Measurements from ENCODE around the gene CLMN. TPM values are rescaled to one million over a fixed set of nuclear protein-coding genes. Genes with fewer than 3 reads are reported as not detected.
"Not testable (repeated sequence)": the region's sequence is repeated elsewhere in the genome, so short reads cannot be mapped to it uniquely, and the experiment has no call there.

Gene CLMN
- total RNA-seq, 1 donor from 2014 or later, result 26.8 TPM

DNA sequence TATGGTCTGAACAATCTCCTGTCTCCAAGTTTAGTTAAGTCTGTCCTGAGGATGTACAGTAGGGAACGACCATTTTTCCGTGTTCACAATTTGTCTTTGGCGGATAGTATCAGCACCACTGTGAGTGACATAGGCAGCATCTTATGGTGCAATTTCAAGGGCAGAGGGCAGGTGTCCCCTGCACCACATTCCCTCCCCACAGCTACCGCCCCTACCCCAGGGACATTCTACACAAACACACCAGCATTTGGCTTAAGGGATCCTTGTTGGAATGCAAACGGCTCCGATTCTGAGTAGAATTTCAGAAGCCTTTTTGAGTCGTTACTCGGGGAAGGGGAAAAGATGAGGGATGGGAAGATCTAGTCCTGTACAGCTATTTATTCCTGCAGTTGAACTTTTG lies 137.3 kb downstream of the CLMN start:
- Histone ChIP-seq H3K27me3 (ENCODE audit: low read depth) (no peaks in the 10 kb centered on the region), H3K4me3 (no peak overlapping the region), H3K27ac (no peak overlapping the region), H3K4me1 (peaks cover 48% of the 10 kb centered on the region), H3K9me3 (no peaks in the 10 kb centered on the region), H3K36me3 (no peaks in the 10 kb centered on the region)
- intact Hi-C loops (cut with DNase I), result no loop called here
- TF ChIP-seq, protein P1, sequence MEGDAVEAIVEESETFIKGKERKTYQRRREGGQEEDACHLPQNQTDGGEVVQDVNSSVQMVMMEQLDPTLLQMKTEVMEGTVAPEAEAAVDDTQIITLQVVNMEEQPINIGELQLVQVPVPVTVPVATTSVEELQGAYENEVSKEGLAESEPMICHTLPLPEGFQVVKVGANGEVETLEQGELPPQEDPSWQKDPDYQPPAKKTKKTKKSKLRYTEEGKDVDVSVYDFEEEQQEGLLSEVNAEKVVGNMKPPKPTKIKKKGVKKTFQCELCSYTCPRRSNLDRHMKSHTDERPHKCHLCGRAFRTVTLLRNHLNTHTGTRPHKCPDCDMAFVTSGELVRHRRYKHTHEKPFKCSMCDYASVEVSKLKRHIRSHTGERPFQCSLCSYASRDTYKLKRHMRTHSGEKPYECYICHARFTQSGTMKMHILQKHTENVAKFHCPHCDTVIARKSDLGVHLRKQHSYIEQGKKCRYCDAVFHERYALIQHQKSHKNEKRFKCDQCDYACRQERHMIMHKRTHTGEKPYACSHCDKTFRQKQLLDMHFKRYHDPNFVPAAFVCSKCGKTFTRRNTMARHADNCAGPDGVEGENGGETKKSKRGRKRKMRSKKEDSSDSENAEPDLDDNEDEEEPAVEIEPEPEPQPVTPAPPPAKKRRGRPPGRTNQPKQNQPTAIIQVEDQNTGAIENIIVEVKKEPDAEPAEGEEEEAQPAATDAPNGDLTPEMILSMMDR (IDR thresholded peaks at IDR 0.05), result no peak
- no peak for ATAC-seq
- no peak for DNase-seq

DNA sequence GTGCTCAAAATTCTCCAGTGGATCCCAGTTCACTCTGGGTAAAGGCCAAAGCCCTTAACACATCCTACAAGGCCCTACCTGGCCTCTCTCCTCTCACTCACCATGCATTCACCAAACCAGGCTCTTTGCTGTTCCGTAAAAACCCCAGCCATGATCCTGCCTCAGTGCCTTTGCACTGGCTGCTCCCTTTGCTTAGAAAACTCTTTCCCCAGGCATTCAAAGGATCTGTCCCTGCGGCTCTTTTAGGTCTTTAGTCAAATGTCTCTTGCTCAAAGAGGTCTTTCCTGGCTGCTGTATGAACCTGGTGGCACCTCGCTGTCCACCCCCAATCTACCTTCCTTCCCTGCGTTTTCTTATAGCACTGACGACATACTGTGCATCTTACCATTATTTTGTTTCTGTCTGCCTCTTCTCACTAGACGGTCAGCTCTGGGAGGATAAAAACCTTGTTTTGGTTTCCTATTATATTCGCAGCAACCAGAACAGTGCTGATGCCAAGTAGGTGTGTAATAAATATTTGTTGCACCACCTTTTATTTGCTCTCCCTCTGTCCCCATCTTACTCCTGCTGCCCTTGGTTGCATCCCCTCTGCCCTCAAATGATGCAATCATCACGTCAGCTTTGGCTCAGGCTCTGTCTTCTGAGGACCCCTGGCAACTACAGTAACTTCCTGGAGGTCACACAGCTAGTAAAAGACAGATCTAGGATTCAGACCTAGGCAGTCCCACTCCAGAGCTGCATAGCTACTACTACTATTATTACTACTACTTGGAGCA lies 138.6 kb downstream of the CLMN start:
- no peaks in the 10 kb centered on the region for H3K27me3 ChIP-seq (ENCODE audit: low read depth)
- no peaks in the 10 kb centered on the region for H3K36me3 ChIP-seq
- no peak overlapping the region for H3K4me3 ChIP-seq
- no peaks in the 10 kb centered on the region for H3K9me3 ChIP-seq
- no peak overlapping the region for H3K27ac ChIP-seq
- intact Hi-C loops (cut with DNase I), result no loop called here
- ATAC-seq, result no peak
- TF ChIP-seq, protein P1 (IDR thresholded peaks at IDR 0.05), result no peak
- no peak for DNase-seq
- peaks cover 36% of the 10 kb centered on the region for H3K4me1 ChIP-seq

DNA sequence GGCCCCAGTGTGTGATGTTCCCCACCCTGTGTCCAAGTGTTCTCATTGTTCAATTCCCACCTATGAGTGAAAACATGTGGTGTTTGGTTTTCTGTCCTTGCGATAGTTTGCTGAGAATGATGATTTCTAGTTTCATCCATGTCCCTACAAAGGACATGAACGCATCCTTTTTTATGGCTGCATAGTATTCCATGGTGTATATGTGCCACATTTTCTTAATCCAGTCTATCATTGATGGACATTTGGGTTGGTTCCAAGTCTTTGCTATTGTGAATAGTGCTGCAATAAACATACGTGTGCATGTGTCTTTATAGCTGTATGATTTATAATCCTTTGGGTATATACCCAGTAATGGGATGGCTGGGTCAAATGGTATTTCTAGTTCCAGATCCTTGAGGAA lies 144.0 kb downstream of the CLMN start:
- H3K9me3 ChIP-seq; DNase-seq; H3K36me3 ChIP-seq; H3K4me3 ChIP-seq; H3K4me1 ChIP-seq; intact Hi-C loops (cut with DNase I); H3K27ac ChIP-seq; H3K27me3 ChIP-seq (ENCODE audit: low read depth); ATAC-seq: not testable (repeated sequence)

DNA sequence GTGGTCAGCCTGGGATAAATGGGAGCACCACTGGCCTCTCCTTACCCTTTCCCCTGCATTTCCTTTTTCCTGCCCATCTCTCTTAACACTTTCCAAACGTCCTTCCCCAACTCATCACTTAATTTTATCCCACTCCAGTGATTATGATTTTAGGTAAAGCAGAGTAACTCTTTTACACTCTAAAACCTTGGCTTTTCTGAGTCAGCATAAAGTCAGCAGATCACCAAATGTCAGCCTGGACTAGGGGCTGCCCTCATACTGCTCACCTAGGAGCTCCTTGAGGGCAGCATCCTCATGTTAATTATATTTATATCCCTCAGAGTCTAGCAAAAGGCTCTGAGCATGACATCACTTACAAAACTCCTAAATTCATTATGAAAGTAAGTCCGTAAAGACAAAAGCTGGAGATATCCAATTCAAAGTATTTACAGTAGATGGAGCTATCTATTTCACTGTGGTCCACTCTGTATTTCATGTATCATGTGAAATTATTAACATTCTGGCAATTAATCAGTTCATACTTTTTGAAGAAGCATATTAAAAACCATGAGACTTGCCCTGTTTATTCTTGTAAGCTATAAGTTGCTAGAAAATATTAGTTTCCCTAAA lies 145.4 kb downstream of the CLMN start:
- no peaks in the 10 kb centered on the region for H3K4me1 ChIP-seq
- intact Hi-C loops (cut with DNase I), result no loop called here
- no peak for ATAC-seq

DNA sequence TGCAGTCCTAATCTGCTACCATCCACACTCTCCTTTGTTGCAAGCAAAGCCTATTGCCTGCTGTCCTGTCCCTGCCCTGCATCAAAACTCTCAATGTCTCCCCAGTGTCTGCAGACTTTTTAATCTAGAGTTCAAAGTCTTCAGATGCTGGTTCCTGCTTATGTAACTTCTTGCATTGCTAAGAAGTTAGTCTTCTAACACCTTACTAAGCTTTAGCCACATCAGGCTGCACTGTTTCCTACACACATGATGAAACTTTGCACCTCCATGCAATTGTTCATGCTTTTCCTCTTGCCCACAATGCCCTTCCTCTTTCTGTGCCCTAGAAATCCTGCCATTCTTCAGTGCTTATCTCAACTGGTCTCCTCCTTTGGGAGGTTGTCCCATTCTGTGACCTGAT lies 146.2 kb downstream of the CLMN start:
- DNase-seq (no peak), ATAC-seq (no peak)
- H3K9me3 ChIP-seq, result no peaks in the 10 kb centered on the region
- no peak overlapping the region for H3K4me3 ChIP-seq
- intact Hi-C loops (cut with DNase I), result no loop called here
- no peaks in the 10 kb centered on the region for H3K4me1 ChIP-seq
- H3K27ac ChIP-seq, result no peak overlapping the region
- no peaks in the 10 kb centered on the region for H3K27me3 ChIP-seq (ENCODE audit: low read depth)
- TF ChIP-seq, protein P1 (IDR thresholded peaks at IDR 0.05), result no peak
- H3K36me3 ChIP-seq, result no peaks in the 10 kb centered on the region

More for the DNA sequence above, 145.4 kb downstream of the CLMN start:
- Histone ChIP-seq H3K27ac (no peak overlapping the region), H3K27me3 (ENCODE audit: low read depth) (no peaks in the 10 kb centered on the region), H3K36me3 (no peaks in the 10 kb centered on the region), H3K4me3 (no peak overlapping the region), H3K9me3 (no peaks in the 10 kb centered on the region)
- DNase-seq, result no peak
- TF ChIP-seq, protein P1 (IDR thresholded peaks at IDR 0.05), result peak; percentile 20

DNA sequence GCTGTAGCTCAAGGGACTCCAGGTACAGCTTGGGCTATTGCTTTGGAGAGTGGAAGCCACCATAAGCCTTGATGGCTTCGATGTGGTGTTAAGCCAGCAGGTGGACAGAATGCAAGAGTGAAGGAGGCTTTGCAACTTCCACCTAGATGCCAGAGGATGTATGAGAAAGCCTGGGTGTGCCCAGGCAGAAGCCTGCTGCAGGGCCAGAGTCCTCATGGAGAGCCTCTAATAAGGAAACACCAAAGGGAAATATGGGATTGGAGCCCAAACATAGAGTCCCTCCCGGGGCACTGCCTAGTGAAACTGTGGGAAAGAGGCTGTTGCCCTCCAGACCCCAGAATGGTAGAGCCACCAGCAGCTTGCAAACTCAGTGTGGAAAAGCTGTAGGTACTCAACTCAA lies 152.5 kb downstream of the CLMN start:
- TF ChIP-seq, protein P1 (IDR thresholded peaks at IDR 0.05), result no peak
- Histone ChIP-seq H3K9me3 (no peaks in the 10 kb centered on the region), H3K4me1 (peaks cover 6% of the 10 kb centered on the region), H3K36me3 (no peaks in the 10 kb centered on the region), H3K27me3 (ENCODE audit: low read depth) (no peaks in the 10 kb centered on the region), H3K4me3 (no peak overlapping the region), H3K27ac (no peak overlapping the region)
- no peak for ATAC-seq
- no peak for DNase-seq
- intact Hi-C loops (cut with DNase I), result no loop called here

Measured in lower lobe of right lung (tissue), 2 donors.